K562 (cell line): ENCODE results near the gene MKS1. TPM values are rescaled to one million over a fixed set of nuclear protein-coding genes. Genes with fewer than 3 reads are reported as not detected.

ENCODE experiments used
- ARHGAP35 ChIP-seq: fragments of 450-650 bp; IDR thresholded peaks from 2 replicates; pipeline ENCODE4 v1.6.1; 2018; ENCODE audit not compliant: partially characterized antibody
- BRD9 ChIP-seq: fragments of 450-650 bp; IDR thresholded peaks from 2 replicates; pipeline ENCODE4 v1.6.1; 2018; ENCODE audit warnings: low read depth; ENCODE audit not compliant: partially characterized antibody
- FOXA1 ChIP-seq: fragments of 450-650 bp; IDR thresholded peaks from 2 replicates; pipeline ENCODE4 v1.6.1; 2016; ENCODE audit warnings: mild to moderate bottlenecking, borderline replicate concordance
- HCFC1 ChIP-seq: IDR thresholded peaks from 2 replicates; pipeline ENCODE4 v1.6.1; 2012; ENCODE audit warnings: low read depth, low read length, improper control_type of control experiment
- JUND ChIP-seq, 2 experiments: IDR thresholded peaks; 2 replicates in 1 of 2; 3 replicates in 1 of 2; pipeline ENCODE4 v1.6.1; 2011; ENCODE audit warnings: borderline replicate concordance in 2 of 2, low read depth in 2 of 2, low read length in 2 of 2, improper control_type of control experiment in 1 of 2, missing biosample characterization in 1 of 2, missing genetic modification characterization in 1 of 2, missing genetic modification reagents in 1 of 2
- NR2F6 ChIP-seq: fragments of 450-650 bp; formaldehyde crosslinking; IDR thresholded peaks from 2 replicates; pipeline ENCODE4 v1.4.0; 2020; ENCODE audit warnings: mild to moderate bottlenecking
- POLR2H ChIP-seq: IDR thresholded peaks from 2 replicates; pipeline ENCODE4 v1.6.1; 2016; ENCODE audit warnings: missing genetic modification characterization, low read depth, mild to moderate bottlenecking, control low read depth, missing compliant biosample characterization, moderate library complexity
- SMARCA5 ChIP-seq: fragments of 450-650 bp; IDR thresholded peaks from 2 replicates; pipeline ENCODE4 v1.6.1; 2016
- TAF15 ChIP-seq: fragments of 200-400 bp; formaldehyde crosslinking; IDR thresholded peaks from 2 replicates; pipeline ENCODE4 v1.6.1; 2017; ENCODE audit warnings: mild to moderate bottlenecking, low read depth, low read length, moderate library complexity
- TBP ChIP-seq: optimal IDR thresholded peaks from 2 replicates; pipeline ENCODE3; 2011; ENCODE audit warnings: low read depth, low read length, improper control_type of control experiment
- XRCC3 ChIP-seq: fragments of 450-650 bp; IDR thresholded peaks from 2 replicates; pipeline ENCODE4 v1.6.1; 2017; ENCODE audit warnings: mild to moderate bottlenecking, moderate library complexity
- ZNF583 ChIP-seq: fragments of 250-450 bp; sonication (Bioruptor Pico); IDR thresholded peaks from 2 replicates; pipeline ENCODE4 v1.4.0; 2020
- ZNF639 ChIP-seq, 2 experiments: fragments of 200-800 bp in 1 of 2; sonication (Bioruptor generic) in 1 of 2; sonication (generic) in 1 of 2; formaldehyde crosslinking in 1 of 2; IDR thresholded peaks in 1 of 2; conservative IDR thresholded peaks in 1 of 2; 2 replicates each; pipeline versions ENCODE4 v1.5.0 to v1.6.1; 2016 to 2020; ENCODE audit warnings: missing compliant biosample characterization in 1 of 2, missing genetic modification characterization in 1 of 2, missing genetic modification reagents in 1 of 2
- ZNF780A ChIP-seq: fragments of 250-450 bp; sonication (Bioruptor Pico); IDR thresholded peaks from 2 replicates; pipeline ENCODE4 v1.5.0; 2021; ENCODE audit warnings: mild to moderate bottlenecking
- polyA plus RNA-seq, 8 experiments: library from polyadenylated mRNA; depleted of rRNA in 4 of 8; stranded (reverse) in 5 of 8; unstranded in 3 of 8; fragments of >200 nt; fragmentation: Nextera tagmentation in 2 of 8; fragmentation: Illumina TruSeq in 1 of 8; extraction: Ambion mirVana in 2 of 8; extraction: Trizol in 1 of 8; gene quantifications; 2 replicates each; pipeline versions ENCODE4 v1.2.1 to v1.2.3, GENCODE V29; 2011 to 2014; ENCODE audit warnings: inconsistent platforms in 1 of 8, missing spikeins in 1 of 8
- total RNA-seq, 7 experiments: library from RNA; depleted of rRNA in 6 of 7; stranded (reverse); fragments of >200 nt in 6 of 7; fragmentation: Illumina TruSeq in 2 of 7; extraction: Trizol in 2 of 7; gene quantifications; 2 replicates each; pipeline versions ENCODE4 v1.2.1 to v1.2.3, GENCODE V29; 2011 to 2021; ENCODE audit warnings: low replicate concordance in 1 of 7
- TF ChIP-seq, protein P1 (sequence below): fragments of 250-450 bp; sonication (Bioruptor Pico); IDR thresholded peaks from 2 replicates; pipeline ENCODE4 v1.5.0; 2021; ENCODE audit warnings: mild to moderate bottlenecking, moderate library complexity
- TF ChIP-seq, protein P2 (sequence below): fragments of 450-650 bp; IDR thresholded peaks from 2 replicates; pipeline ENCODE4 v1.7.1; 2018; ENCODE audit warnings: mild to moderate bottlenecking, low read depth; ENCODE audit not compliant: partially characterized antibody
- TF ChIP-seq, protein P3 (sequence below): fragments of 450-650 bp; IDR thresholded peaks from 2 replicates; pipeline ENCODE4 v1.6.1; 2017; ENCODE audit warnings: mild to moderate bottlenecking, moderate library complexity

The MKS1 gene
- total and polyA plus RNA-seq, 9 of the 15 experiments (the other 6 are each of a cell fraction or from before 2014, with no cell fraction given) = 16.3 to 31.0 (median 25.9) TPM

DNA sequence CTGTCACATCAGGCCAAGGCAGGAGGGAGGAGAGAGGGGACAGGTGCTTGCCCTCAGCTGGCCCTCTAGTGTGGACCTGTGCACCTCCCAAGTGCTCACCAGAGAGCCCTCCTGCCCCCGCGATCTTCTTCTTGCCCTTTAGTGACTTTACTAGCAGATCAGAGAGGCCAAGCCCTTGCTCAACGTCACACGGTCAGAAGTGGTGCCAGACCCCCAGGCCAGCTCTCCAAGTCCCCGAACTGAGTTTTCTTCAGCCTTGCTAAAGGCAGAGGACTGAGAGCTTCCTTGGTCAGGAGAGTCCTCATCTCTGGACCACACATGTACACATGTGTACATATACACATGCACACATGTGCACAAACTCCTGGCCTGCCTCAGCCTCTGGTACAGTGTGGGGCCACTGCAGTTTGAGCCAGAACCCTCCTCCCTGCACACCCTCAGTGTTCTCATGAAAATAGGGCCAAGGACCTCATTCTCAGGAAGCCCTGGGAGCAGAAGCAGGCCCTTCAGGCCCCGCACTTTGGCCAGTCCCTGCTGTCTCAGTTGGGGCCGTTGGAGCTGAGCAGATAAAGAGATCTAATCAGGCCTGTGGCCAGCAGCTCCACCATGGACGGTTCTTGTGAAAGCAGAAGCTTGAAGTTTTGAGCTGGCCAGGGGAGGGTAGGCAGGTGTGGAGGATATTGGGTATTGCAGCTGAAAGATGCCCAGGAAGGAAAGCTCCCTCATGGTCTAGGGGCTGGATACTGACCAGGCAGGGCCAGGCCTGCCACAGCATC lies 33.9 kb downstream of the MKS1 start (continued):
- TF ChIP-seq, protein P1, sequence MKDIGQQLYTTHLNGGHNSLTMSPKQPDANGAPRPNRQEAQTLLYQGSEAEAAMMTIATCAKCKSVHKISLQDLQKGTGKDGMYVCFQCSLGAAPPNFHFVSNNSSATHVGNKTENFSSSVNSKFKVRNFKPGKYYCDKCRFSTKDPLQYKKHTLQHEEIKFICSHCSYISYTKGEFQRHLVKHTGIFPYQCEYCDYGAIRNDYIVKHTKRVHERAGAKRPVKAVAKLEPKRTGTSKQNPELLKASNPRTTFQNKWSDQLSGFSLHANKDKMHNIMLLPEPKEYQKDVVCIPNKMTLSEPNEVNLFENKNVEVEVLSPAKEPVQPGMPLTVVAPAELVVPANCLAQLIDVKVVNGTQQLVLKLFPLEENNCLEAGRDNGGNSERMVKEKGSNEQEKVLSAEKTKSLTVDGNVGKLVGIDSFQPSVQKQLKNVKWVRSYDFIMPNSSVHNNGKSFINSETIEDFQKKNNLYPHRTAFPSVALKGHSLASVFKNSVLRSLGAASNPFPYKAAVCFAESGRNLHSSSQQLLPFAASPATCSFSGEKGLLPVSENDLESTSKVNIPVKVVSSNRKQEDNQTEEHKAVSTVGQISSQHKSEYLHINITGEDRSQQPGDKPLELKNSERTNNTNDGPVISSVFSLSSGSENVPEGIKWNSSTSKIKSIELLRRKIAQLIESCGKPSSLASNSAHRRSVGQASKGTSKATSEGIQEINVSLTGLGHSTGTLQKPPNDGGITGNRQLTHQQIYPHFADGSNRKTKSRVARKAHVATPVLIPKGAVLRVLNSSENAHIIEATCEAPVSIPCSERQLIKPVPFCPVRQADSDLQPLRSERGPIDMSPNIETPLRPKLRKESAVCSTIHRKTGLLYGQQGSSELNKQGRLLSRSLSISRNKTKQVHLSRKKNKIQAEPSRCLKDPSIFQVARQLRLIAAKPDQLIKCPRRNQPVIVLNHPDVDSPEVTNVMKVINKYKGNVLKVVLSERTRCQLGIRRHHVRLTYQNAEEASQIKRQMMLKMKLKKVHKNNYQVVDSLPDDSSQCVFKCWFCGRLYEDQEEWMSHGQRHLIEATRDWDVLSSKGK (CRISPR knock-in tag) = no peak
- TF ChIP-seq HCFC1 (no peak), ZNF639 (CRISPR knock-in tag; conservative IDR thresholded peaks at IDR 0.05 in 1 of 2, IDR thresholded peaks at IDR 0.05 in 1 of 2) (peak in 1 of 2 experiments; percentile 89; a peak in 2 of 4 replicates), JUND (IDR thresholded peaks at IDR 0.05; ENCODE audit: borderline replicate concordance, low read depth, low read length) (peak; percentile 39; the same call in 1 of the 2 replicates), JUND (tag; IDR thresholded peaks at IDR 0.05; ENCODE audit: borderline replicate concordance, low read depth, low read length) (peak; percentile 75; the same call in 1 of the 3 replicates), XRCC3 (no peak), ZNF780A (CRISPR knock-in tag) (no peak), TAF15 (no peak), ZNF583 (CRISPR knock-in tag) (peak; percentile 87), ARHGAP35 (no peak), POLR2H (tag) (no peak), SMARCA5 (no peak), TBP (no peak), BRD9 (no peak), NR2F6 (CRISPR knock-in tag) (no peak), FOXA1 (no peak)
- TF ChIP-seq, protein P2, sequence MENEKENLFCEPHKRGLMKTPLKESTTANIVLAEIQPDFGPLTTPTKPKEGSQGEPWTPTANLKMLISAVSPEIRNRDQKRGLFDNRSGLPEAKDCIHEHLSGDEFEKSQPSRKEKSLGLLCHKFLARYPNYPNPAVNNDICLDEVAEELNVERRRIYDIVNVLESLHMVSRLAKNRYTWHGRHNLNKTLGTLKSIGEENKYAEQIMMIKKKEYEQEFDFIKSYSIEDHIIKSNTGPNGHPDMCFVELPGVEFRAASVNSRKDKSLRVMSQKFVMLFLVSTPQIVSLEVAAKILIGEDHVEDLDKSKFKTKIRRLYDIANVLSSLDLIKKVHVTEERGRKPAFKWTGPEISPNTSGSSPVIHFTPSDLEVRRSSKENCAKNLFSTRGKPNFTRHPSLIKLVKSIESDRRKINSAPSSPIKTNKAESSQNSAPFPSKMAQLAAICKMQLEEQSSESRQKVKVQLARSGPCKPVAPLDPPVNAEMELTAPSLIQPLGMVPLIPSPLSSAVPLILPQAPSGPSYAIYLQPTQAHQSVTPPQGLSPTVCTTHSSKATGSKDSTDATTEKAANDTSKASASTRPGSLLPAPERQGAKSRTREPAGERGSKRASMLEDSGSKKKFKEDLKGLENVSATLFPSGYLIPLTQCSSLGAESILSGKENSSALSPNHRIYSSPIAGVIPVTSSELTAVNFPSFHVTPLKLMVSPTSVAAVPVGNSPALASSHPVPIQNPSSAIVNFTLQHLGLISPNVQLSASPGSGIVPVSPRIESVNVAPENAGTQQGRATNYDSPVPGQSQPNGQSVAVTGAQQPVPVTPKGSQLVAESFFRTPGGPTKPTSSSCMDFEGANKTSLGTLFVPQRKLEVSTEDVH = no peak
- TF ChIP-seq, protein P3, sequence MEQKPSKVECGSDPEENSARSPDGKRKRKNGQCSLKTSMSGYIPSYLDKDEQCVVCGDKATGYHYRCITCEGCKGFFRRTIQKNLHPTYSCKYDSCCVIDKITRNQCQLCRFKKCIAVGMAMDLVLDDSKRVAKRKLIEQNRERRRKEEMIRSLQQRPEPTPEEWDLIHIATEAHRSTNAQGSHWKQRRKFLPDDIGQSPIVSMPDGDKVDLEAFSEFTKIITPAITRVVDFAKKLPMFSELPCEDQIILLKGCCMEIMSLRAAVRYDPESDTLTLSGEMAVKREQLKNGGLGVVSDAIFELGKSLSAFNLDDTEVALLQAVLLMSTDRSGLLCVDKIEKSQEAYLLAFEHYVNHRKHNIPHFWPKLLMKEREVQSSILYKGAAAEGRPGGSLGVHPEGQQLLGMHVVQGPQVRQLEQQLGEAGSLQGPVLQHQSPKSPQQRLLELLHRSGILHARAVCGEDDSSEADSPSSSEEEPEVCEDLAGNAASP = no peak
